H54 (cell line): ENCODE results near the gene GPBAR1.

Source experiments
- DNase-seq: peaks from one replicate; pipeline ENCODE4 v3.0.0; 2011; ENCODE audit warnings: low spot score, mixed read lengths; ENCODE audit not compliant: insufficient read length
- FAIRE-seq: peaks from 3 replicates; lab custom pipeline; 2011; peaks lifted over from hg19 to GRCh38; lab: Jason Lieb, UNC
- POLR2A ChIP-seq: IDR thresholded peaks from 2 replicates; pipeline ENCODE4 v1.6.1; 2011; ENCODE audit warnings: low read depth, mild to moderate bottlenecking, low read length

GPBAR1 gene

DNA sequence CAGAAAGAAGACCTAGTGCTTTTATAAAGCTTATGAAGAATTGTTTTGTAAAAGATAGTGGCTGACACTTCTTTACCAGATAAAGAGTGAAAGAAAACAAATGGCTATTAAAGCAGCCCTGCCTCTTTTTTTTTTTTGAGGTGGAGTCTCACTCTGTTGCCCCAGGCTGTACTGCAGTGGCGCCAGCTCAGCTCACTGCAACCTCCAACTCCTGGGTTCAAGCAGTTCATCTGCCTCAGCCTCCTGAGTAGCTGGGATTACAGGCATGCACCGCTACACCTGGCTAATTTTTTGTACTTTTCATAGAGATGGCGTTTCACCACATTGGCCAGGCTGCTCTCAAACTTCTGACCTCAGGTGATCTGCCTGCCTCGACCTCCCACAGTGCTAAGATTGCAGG lies 31.0 kb upstream of the GPBAR1 start:
- no peak for TF ChIP-seq POLR2A
- FAIRE-seq (no peak), DNase-seq (no peak)

DNA sequence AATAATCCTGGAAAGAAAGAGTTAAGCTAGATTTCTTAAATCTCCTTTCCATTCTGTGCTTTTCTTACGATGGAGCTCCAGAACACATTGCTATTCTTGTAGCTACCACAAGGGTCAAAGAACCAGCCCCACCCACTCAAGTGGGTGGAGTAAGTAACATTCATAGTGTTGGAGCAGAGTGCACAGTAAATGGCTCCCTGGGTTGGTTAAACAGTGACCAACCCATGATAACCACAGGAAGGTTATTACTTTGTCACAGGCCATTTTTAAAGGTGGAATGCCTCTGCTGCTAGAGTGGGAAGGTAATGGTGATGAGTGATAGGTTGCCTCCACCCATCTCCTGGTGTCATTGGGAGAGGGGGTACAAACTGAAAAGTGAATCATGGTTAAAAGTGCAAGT lies 29.9 kb upstream of the GPBAR1 start:
- no peak for TF ChIP-seq POLR2A
- no peak for FAIRE-seq
- no peak for DNase-seq

DNA sequence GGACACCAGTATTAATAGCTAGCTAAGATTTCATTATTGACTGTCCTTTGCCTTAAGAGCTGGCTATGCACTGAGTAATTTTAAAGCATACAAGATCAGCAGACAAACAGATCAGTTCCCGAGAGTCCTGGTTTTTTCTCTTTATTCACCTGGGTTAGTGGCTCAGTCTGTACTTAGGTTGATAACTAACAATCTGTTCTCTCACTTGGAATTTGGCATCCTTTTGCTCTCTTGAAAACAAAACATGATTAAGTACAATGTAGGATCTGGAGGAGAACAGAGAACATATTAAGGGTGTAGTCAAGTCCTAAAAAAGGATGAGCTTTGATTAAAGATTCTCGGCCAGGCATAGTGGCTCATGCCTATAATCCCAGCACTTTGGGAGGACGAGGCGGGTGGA lies 27.3 kb upstream of the GPBAR1 start:
- FAIRE-seq (no peak), DNase-seq (no peak)
- no peak for TF ChIP-seq POLR2A

DNA sequence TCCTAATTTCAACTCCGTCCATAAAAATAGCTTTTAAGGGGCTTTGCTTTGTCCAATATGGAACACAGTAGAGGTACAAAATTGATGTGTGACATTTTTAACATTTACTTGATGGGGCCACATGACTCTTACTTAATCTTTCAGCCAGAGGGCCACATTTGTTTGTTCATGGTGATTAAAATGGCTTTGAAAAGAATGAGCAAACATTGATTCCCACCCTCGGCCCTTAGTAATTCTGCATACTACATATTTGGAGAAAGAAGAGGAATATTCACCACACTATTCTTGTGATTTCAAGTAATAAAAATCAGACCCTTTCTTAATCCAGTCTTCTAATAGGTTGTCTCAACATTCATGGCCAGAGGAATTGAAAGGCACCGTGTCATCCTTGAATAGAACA lies 26.3 kb upstream of the GPBAR1 start:
- DNase-seq: no peak
- no peak for FAIRE-seq

DNA sequence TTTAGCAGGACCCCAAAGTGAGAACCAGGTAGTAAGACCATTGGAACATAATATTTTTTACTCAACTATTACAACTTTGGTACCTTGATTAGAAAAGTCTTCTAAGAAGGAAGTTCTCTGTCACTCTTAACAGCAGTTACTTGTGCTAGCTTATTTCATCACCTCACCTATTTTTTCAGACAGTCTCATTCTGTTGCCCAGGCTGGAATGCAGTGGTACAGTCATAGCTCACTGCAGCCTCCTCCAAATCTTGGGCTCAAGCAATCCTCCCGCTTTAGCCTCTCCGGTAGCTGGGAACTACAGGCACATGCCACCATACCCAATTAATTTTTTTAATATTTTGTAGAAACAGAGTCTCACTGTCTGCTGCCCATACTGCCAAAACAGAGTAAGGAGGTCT lies 25.8 kb upstream of the GPBAR1 start:
- DNase-seq: no peak
- FAIRE-seq: no peak
- TF ChIP-seq POLR2A: no peak

More for the DNA sequence above, 26.3 kb upstream of the GPBAR1 start:
- no peak for TF ChIP-seq POLR2A

DNA sequence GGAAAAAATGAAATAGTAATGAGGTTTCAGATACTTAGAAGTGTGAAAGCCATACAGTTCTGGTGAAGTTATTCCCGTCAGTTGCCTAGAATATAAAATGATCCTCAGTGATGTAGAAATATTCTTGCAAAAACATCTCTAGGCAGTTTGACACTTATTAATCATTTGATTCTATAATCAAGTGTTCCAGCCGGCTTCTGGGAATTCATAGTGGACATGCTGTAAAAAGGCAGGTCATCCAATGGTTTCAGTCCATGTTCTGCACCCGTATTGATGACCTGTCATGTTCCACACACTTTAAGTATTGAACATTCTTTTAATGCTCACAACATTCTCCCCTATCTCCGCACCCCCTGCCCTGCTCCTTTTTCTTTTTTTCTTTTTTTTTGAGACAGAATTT lies 24.0 kb upstream of the GPBAR1 start:
- DNase-seq (no peak), FAIRE-seq (no peak)
- TF ChIP-seq POLR2A: no peak

DNA sequence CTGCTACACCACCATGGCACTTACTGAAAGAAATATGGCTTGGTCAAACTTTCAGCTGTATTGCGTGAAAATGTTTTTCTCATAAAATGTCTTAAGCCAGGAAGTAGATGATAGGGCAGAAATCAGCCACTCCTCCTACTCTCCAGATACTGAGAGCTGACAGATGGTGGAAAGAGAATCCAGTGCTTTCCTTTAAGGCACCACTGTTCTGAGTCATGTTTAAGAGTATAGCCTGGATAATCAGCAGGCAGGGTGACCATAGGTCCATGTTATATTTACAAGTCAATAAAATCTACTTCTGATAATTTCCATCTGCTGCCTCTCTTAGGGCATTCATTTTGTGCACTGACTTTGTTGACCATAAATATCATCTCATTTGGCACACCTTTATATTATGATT lies 21.9 kb upstream of the GPBAR1 start:
- FAIRE-seq (no peak), DNase-seq (no peak)
- no peak for TF ChIP-seq POLR2A

DNA sequence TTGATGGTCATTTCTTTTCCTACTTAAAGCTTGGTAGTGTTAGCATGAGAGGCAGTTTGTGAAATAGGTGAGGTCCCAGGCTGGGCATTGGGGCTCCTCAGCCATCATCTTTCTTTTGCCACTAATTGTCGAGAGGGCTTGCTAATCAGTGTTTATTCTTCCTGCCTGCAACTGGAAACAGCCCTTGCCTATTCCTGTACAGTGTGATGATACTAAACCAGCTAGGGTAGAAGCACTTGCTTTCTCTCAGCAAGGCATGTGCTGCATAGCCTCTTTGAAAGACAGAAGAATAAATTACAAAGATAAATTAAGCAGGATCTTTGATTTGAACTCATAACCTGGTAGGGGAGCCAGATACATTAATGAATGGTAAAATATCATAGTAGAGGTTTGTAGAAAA lies 16.6 kb upstream of the GPBAR1 start:
- FAIRE-seq (no peak), DNase-seq (no peak)
- TF ChIP-seq POLR2A: no peak

DNA sequence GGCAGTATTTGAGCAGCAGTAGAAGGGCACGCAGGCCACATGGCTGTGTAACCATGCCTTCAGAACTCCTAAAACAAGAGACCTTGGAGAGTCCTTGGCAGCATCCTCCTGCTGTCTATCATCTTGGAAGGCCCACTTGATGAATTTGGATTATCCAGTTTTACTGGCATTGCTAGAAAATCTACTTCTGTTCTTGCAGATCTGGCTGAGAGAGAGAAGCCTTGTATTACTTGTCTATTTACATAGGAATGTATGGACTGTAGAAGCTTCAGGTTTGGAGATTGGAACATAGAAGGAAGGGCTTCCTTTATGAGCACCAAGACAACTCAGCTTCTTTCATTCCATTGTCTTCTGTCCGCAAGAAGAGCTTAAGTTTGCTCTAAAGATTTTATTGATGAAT lies 16.1 kb upstream of the GPBAR1 start:
- no peak for DNase-seq
- no peak for FAIRE-seq

DNA sequence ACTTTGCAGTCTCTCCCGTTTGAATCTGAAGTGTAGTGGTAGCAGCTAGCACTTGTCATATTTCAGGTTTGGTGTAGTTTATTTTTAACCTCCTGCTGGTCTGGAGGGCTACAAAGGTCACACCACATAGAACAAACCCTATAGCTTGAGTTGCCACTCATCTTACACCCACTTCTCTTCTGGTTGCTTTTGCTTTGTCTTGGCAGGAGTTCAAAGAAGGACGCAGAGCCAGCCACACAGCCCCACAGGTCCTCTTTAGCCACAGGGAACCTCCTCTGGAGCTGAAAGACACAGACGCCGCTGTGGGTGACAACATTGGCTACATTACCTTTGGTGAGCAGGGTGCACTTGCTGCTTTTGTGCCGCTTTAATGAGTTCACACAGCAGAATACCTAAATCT lies 15.6 kb upstream of the GPBAR1 start:
- no peak for FAIRE-seq
- no peak for TF ChIP-seq POLR2A
- DNase-seq: no peak

More for the DNA sequence above, 16.1 kb upstream of the GPBAR1 start:
- TF ChIP-seq POLR2A: no peak

DNA sequence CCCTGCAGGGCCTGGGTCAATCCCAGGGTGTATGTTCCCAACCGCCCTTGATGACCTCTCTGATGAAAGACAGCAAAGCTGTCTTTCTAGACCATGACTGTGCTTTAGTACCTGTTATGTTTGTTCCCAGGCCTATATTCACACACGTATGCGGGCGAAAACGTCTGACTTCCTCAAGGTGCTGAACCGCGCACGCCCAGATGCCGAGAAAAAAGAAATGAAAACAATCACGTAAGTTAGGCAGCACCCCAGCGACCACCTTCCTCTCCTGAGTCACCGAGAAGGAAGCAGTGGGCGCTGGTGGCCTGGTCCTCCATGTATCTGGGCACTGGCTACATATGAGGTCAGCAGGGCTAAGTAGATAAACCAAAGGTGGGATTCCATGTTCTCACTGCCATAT lies 11.1 kb upstream of the GPBAR1 start:
- no peak for TF ChIP-seq POLR2A
- DNase-seq (no peak), FAIRE-seq (no peak)

DNA sequence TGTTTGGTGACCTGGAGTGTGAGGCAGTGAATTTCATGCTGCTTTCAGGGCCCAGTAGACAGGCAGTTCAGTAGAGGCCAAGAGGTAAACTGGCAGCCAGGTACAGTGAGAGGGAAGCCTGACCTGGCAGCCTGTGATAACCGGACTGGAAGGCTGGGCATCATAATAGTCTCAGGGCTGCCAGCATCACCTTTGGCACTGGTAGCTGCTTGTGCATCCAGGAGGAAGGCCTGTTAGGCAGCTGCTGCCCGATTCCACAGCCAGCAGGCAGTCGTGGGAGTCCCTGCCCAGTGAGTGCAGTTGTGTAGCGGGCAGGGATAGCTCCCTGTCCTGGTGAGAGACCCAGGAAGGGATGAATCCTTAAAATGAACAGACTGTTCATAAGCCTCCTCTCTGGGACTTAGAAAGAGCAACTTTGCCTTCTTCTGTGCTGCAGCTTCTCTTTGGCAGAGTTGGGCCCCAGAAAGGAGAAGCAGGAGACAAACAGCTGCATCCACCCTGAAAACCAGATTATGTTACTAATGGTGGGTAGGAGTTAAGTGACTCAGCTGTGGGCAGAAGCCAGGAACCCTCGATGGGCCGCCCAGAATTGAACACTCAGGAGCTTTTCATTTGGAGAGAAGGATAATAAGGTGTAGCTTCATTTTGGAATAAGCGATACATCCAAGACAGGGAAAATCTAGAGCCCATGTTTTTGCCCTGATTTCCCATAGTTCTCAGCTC lies 8.1 kb upstream of the GPBAR1 start:
- no peak for TF ChIP-seq POLR2A
- DNase-seq: no peak
- FAIRE-seq: no peak

DNA sequence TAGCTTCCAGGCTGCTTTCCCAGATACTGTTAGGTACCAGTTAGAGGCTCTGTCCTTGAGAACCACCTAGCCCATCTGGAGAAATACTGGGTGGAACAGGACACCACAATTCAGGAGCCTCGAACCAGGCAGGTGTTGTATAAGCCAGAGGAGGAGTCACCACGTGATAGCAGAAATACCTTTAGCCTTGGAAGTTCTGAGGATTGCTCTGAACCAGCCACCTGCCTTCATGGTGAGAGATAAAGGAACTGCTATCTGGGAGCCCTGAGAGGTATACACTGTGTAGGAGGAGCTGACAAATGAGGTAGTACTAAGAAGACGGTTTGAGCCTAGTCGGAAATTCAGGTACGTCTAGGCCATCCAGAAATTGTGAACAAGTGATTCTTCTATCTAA lies 7.6 kb upstream of the GPBAR1 start:
- no peak for TF ChIP-seq POLR2A
- no peak for FAIRE-seq
- DNase-seq: no peak

DNA sequence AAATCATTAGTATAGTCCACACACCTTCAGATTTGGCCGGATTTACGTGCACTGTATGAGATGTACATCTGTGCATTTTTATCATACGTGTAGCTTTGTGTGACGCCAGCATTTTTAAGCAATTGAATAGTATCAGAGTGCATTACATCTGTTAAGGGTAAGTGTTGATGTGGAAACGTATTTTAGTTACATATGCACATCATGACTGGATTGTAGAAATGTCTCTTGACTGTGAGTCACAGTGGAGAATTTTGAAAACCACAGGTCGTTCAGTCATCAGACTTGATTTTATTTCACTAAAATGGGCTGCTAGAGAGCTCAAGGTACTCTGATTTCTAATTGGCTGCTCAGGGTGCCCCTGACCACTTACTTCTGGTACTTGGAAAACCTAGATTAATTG lies 5.4 kb upstream of the GPBAR1 start:
- no peak for DNase-seq
- no peak for FAIRE-seq
- no peak for TF ChIP-seq POLR2A

DNA sequence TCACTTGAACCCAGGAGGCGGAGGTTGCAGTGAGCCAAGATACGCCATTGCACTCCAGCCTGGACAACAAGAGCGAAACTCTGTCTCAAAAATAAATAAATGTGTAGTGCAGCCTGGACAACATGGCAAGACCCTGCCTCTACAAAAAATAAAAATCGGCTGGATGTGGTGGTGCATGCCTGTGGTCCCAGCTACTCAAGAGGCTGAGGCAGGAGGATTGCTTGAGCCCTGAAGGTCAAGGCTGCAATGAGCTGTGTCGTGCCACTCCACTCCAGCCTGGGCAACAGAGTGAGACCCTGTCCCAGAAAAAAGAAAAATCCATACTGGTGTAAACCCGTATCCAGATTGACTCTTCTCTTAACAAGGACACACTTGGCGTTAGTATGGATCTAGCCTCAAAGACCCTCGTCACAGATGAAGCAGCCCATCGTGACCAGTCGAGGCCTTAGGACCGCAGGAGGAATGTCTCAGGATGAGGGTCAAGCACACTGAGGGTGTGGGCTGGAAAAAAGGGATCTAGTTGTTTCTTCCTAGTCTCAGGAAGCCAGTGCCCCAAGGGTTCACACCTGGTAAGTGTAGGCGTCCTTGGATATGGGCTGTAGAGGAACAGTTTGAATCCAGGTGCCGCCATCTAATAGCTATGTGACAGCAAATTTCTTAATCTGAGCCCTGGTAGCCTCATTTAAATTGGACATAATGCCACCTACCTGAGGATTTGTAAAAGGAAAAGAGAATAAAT lies 4.0 kb upstream of the GPBAR1 start:
- no peak for FAIRE-seq
- no peak for DNase-seq
- no peak for TF ChIP-seq POLR2A
